MM.1S (cell line): ENCODE results near the gene GINS2.

Experiments used
- EZH2 ChIP-seq: fragments of 300-600 bp; sonication (generic); optimal IDR thresholded peaks from 2 replicates; pipeline ENCODE3; 2017; ENCODE audit warnings: low read depth, mild to moderate bottlenecking, antibody characterized with exemption, low read length, mixed read lengths
- EZH2phosphoT487 ChIP-seq: fragments of 300-600 bp; sonication (generic); IDR thresholded peaks from 2 replicates; pipeline ENCODE4 v1.6.1; 2018; ENCODE audit warnings: antibody characterized with exemption, low read length
- TF ChIP-seq, protein P1 (sequence below): fragments of 300-600 bp; sonication (generic); IDR thresholded peaks from 2 replicates; pipeline ENCODE4 v1.5.1; 2016; ENCODE audit warnings: antibody characterized with exemption, low read length, mixed read lengths

DNA sequence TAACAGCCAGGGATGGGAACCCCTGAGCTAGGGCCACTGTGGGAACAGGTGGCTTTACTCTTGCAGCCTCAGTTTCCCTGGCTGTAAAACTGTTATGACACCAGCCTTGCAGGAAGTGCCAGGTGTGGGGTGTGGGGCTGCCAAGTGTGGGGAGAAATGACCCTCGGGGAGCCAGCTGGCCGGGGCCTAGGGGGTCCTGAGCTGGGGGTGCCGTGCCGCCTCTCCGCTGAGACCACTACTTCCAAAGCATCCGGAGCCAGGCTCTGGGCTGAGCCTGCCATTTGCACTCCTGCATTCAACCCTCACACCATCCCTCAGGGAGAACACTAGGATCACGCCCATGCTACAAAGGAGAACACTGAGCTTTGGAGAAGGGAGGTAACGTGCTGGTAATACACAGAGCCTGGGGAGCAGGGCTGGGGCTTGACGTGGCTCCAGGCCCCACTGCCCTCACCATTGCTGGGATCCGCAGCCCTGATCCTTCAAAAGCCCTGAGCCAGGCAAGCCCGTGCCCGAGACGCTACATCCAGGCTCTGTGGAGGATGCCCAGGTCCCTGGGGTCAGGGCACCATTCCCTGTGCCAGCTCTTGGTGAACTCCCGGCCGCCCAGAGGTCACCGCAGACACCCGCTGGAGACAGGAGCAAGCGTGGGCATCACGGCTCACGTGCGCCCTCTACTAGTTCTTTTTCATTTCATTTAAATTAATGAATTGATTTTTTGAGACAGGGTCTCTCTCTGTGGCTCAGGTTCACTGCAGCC, 28.8 kb upstream of the GINS2 start:
- no peak for TF ChIP-seq EZH2
- TF ChIP-seq, protein P1, sequence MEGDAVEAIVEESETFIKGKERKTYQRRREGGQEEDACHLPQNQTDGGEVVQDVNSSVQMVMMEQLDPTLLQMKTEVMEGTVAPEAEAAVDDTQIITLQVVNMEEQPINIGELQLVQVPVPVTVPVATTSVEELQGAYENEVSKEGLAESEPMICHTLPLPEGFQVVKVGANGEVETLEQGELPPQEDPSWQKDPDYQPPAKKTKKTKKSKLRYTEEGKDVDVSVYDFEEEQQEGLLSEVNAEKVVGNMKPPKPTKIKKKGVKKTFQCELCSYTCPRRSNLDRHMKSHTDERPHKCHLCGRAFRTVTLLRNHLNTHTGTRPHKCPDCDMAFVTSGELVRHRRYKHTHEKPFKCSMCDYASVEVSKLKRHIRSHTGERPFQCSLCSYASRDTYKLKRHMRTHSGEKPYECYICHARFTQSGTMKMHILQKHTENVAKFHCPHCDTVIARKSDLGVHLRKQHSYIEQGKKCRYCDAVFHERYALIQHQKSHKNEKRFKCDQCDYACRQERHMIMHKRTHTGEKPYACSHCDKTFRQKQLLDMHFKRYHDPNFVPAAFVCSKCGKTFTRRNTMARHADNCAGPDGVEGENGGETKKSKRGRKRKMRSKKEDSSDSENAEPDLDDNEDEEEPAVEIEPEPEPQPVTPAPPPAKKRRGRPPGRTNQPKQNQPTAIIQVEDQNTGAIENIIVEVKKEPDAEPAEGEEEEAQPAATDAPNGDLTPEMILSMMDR = peak; percentile 47
- TF ChIP-seq EZH2phosphoT487 = no peak
